Spleen (tissue), 7 donors: ENCODE results near the gene PAX7.

Experiments used
- CTCF ChIP-seq, 11 experiments: fragments of 200-600 bp in 7 of 11; fragments of 450-650 bp in 4 of 11; sonication (generic) in 4 of 11; IDR thresholded peaks in 8 of 11; conservative IDR thresholded peaks in 3 of 11; 1 replicate in 7 of 11; 2 replicates in 4 of 11; pipeline versions ENCODE4 v1.4.0 to v1.8.0; 2016 to 2021; ENCODE audit warnings: antibody characterized with exemption in 11 of 11, inconsistent platforms in 4 of 11, mild to moderate bottlenecking in 1 of 11
- POLR2AphosphoS5 ChIP-seq, 3 donors: sonication (generic); formaldehyde crosslinking; IDR thresholded peaks; one replicate each; pipeline ENCODE4 v1.5.1; 2017; ENCODE audit warnings: antibody characterized with exemption in 3 of 3
- donor health status: DM: no; HTN: no; CAD: no; lungs with moderate emphysema.
- donor health status: DM: no; HTN: no; CAD: no.
- donor health status: DM: no; HTN: no; CAD: no.

- no peak for TF ChIP-seq POLR2AphosphoS5 (IDR thresholded peaks at IDR 0.05)
- no peak for TF ChIP-seq CTCF (IDR thresholded peaks at IDR 0.05 in 8 of 11, conservative IDR thresholded peaks at IDR 0.05 in 3 of 11)
Observed at GRCh38 chr1:18583326-18583941, 47.2 kb upstream of the PAX7 start.
